Neural cell (in vitro differentiated cells): ENCODE results near the gene HS3ST2.

Source experiments
- EZH2 ChIP-seq: fragments of 200-600, 300-800 bp; shearing (Covaris generic), sonication (generic); IDR thresholded peaks from 2 replicates; pipeline ENCODE4 v1.6.1; 2014; ENCODE audit warnings: antibody characterized with exemption, low read length, borderline replicate concordance, mild to moderate bottlenecking; ENCODE audit not compliant: insufficient read depth, poor library complexity, severe bottlenecking
- POLR2AphosphoS5 ChIP-seq: IDR thresholded peaks from 2 replicates; pipeline ENCODE4 v1.6.1; 2012
- RAD21 ChIP-seq: fragments of 450-650 bp; conservative IDR thresholded peaks from 2 replicates; pipeline ENCODE4 v1.6.1; 2014; ENCODE audit warnings: antibody characterized with exemption, mild to moderate bottlenecking, moderate library complexity
- SMC3 ChIP-seq: fragments of 450-650 bp; conservative IDR thresholded peaks from 2 replicates; pipeline ENCODE4 v1.6.1; 2014; ENCODE audit warnings: antibody characterized with exemption, mild to moderate bottlenecking, moderate library complexity; ENCODE audit not compliant: poor library complexity
- TF ChIP-seq, protein P1 (sequence below): fragments of 450-650 bp; IDR thresholded peaks from 2 replicates; pipeline ENCODE4 v1.5.1; 2014; ENCODE audit warnings: antibody characterized with exemption, mild to moderate bottlenecking, moderate library complexity; ENCODE audit not compliant: poor library complexity, severe bottlenecking

DNA sequence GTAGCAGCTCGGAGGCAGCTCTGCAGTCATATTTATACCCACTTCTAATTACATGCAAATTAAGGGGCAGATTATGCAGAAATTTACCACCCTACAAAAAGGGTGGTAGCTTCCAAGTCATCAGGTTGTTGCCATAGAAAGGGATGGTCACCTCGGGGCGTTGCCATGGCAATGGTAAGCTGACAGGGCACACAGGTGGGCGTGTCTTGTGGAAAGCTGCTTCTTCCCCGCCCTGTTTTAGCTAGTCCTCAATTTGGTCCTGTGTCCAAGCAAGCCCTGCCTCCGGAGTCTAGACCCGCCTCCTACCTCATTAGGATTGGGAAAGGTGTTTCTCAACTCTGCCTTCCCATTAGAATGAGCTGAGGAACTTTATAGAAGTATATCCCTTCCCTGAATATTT is 98.7 kb downstream of the HS3ST2 start:
- TF ChIP-seq, protein P1, sequence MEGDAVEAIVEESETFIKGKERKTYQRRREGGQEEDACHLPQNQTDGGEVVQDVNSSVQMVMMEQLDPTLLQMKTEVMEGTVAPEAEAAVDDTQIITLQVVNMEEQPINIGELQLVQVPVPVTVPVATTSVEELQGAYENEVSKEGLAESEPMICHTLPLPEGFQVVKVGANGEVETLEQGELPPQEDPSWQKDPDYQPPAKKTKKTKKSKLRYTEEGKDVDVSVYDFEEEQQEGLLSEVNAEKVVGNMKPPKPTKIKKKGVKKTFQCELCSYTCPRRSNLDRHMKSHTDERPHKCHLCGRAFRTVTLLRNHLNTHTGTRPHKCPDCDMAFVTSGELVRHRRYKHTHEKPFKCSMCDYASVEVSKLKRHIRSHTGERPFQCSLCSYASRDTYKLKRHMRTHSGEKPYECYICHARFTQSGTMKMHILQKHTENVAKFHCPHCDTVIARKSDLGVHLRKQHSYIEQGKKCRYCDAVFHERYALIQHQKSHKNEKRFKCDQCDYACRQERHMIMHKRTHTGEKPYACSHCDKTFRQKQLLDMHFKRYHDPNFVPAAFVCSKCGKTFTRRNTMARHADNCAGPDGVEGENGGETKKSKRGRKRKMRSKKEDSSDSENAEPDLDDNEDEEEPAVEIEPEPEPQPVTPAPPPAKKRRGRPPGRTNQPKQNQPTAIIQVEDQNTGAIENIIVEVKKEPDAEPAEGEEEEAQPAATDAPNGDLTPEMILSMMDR = no peak
- TF ChIP-seq POLR2AphosphoS5 (no peak), EZH2 (no peak), SMC3 (no peak), RAD21 (no peak)
